ENCODE data around the gene VSTM2B.

The VSTM2B gene

GRCh38 chr19:29529646-29530539 lies 4.1 kb downstream of the VSTM2B start:
- in situ Hi-C loops (cut with HindIII; ENCODE audit: low sequenced_read_pairs), result no loop called here

- in situ Hi-C loops (cut with HindIII; ENCODE audit: low sequenced_read_pairs), result no loop called here
Observed at GRCh38 chr19:29530540-29531457, 5.0 kb downstream of the VSTM2B start.

- in situ Hi-C loops (cut with HindIII; ENCODE audit: low sequenced_read_pairs), result no loop called here
Observed at GRCh38 chr19:29531458-29532025, 5.7 kb downstream of the VSTM2B start.

- in situ Hi-C loops (cut with HindIII; ENCODE audit: low sequenced_read_pairs), result no loop called here
Observed at GRCh38 chr19:29532097-29532496, 6.3 kb downstream of the VSTM2B start.

GRCh38 chr19:29532956-29533355 lies 7.2 kb downstream of the VSTM2B start:
- in situ Hi-C loops (cut with HindIII; ENCODE audit: low sequenced_read_pairs), result no loop called here

GRCh38 chr19:29533578-29534544 lies 8.1 kb downstream of the VSTM2B start:
- in situ Hi-C loops (cut with HindIII; ENCODE audit: low sequenced_read_pairs), result no loop called here

GRCh38 chr19:29535214-29535831 lies 9.5 kb downstream of the VSTM2B start:
- in situ Hi-C loops (cut with HindIII; ENCODE audit: low sequenced_read_pairs), result no loop called here

- in situ Hi-C loops (cut with HindIII; ENCODE audit: low sequenced_read_pairs), result no loop called here
Observed at GRCh38 chr19:29535984-29536508, 10.3 kb downstream of the VSTM2B start.

GRCh38 chr19:29537181-29537580 lies 11.4 kb downstream of the VSTM2B start:
- in situ Hi-C loops (cut with HindIII; ENCODE audit: low sequenced_read_pairs), result no loop called here

GRCh38 chr19:29537601-29538000 lies 11.8 kb downstream of the VSTM2B start:
- in situ Hi-C loops (cut with HindIII; ENCODE audit: low sequenced_read_pairs), result no loop called here

- in situ Hi-C loops (cut with HindIII; ENCODE audit: low sequenced_read_pairs), result no loop called here
Observed at GRCh38 chr19:29538146-29538545, 12.4 kb downstream of the VSTM2B start.

- in situ Hi-C loops (cut with HindIII; ENCODE audit: low sequenced_read_pairs), result no loop called here
Observed at GRCh38 chr19:29538651-29539050, 12.9 kb downstream of the VSTM2B start.

GRCh38 chr19:29539131-29539530 lies 13.3 kb downstream of the VSTM2B start:
- in situ Hi-C loops (cut with HindIII; ENCODE audit: low sequenced_read_pairs), result no loop called here

- in situ Hi-C loops (cut with HindIII; ENCODE audit: low sequenced_read_pairs), result no loop called here
Observed at GRCh38 chr19:29539670-29540069, 13.9 kb downstream of the VSTM2B start.

GRCh38 chr19:29540114-29540513 lies 14.3 kb downstream of the VSTM2B start:
- in situ Hi-C loops (cut with HindIII; ENCODE audit: low sequenced_read_pairs), result no loop called here

GRCh38 chr19:29541473-29542253 lies 15.9 kb downstream of the VSTM2B start:
- in situ Hi-C loops (cut with HindIII; ENCODE audit: low sequenced_read_pairs), result no loop called here

- in situ Hi-C loops (cut with HindIII; ENCODE audit: low sequenced_read_pairs), result no loop called here
Observed at GRCh38 chr19:29542327-29542726, 16.5 kb downstream of the VSTM2B start.

- in situ Hi-C loops (cut with HindIII; ENCODE audit: low sequenced_read_pairs), result no loop called here
Observed at GRCh38 chr19:29542776-29543175, 17.0 kb downstream of the VSTM2B start.

- in situ Hi-C loops (cut with HindIII; ENCODE audit: low sequenced_read_pairs), result no loop called here
Observed at GRCh38 chr19:29543381-29543780, 17.6 kb downstream of the VSTM2B start.

All from DLD1 (cell line).